ENCODE measurements around the gene FOXP1.

Gene FOXP1

DNA sequence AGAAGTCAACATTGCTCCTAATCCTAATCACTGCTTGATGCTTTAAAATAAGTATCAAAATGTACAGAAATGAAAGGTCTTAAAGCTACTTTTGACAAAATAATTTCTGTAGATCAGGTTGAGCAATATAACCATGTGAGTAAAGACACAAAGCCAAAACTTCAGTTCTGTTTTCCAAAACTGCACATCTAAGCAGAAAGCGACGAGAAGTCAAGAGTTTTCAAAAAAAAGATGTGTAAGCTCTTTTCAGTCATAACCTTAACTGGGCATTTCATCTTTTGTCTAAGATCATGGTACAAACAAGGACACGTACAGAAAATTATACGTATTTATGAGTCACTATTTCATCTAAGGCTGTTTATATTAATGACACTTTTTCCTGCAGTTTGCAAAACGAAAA is 608.8 kb downstream of the FOXP1 start:
- ChIA-PET POLR2A (no interaction called here), CTCF (interaction anchor here (1.6 kb wide), 1 partner anchor 10 kb away, joined by 4 read pairs; no protein-coding TSS in a partner anchor)
- no peak for TF ChIP-seq CTCF (IDR thresholded peaks at IDR 0.05; ENCODE audit: control extremely low read depth, extremely low read depth, low read depth, missing control alignments)
- no peak for DNase-seq (ENCODE audit: extremely low spot score)

- ChIA-PET POLR2A (no interaction called here), CTCF (interaction anchor here (1.4 kb wide), 1 partner anchor 11 kb away, joined by 3 read pairs; no protein-coding TSS in a partner anchor)
- DNase-seq (ENCODE audit: extremely low spot score): no peak
- no peak for TF ChIP-seq CTCF (IDR thresholded peaks at IDR 0.05; ENCODE audit: control extremely low read depth, extremely low read depth, low read depth, missing control alignments)
These were observed 610.0 kb downstream of the FOXP1 start for GRCh38 chr3:70973558-70973957.

DNA sequence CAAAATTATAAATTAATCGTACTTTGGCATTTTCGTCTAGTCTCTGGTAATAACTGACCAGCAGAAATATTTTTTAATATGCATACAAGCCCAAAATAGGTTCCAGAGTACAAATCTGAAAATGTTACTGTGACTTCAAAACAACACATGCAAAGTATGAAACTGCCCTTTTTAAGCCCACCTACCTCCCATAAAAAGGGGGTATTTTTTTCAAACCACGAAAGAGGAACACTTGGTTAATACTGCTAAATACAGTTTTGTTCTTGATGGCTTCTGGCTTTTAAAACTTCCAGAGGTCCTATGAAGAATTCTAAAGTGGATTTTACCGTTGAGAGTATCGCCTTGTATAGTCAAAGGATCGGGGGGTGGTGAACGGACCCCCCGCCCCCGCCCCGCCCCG is 610.7 kb downstream of the FOXP1 start:
- CTCF ChIA-PET: interaction anchor here (1.4 kb wide), 1 partner anchor 11 kb away, joined by 3 read pairs; no protein-coding TSS in a partner anchor
- no peak for TF ChIP-seq CTCF (IDR thresholded peaks at IDR 0.05; ENCODE audit: control extremely low read depth, extremely low read depth, low read depth, missing control alignments)
- POLR2A ChIA-PET: no interaction called here

GRCh38 chr3:70970952-70971351 is 612.6 kb downstream of the FOXP1 start:
- no peak for TF ChIP-seq CTCF (IDR thresholded peaks at IDR 0.05; ENCODE audit: control extremely low read depth, extremely low read depth, low read depth, missing control alignments)
- DNase-seq (ENCODE audit: extremely low spot score): no peak
- ChIA-PET CTCF (no interaction called here), POLR2A (no interaction called here)

More for the DNA sequence above, 610.7 kb downstream of the FOXP1 start:
- no peak for DNase-seq (ENCODE audit: extremely low spot score)

- ChIA-PET CTCF (no interaction called here), POLR2A (no interaction called here)
- TF ChIP-seq CTCF (IDR thresholded peaks at IDR 0.05; ENCODE audit: control extremely low read depth, extremely low read depth, low read depth, missing control alignments): no peak
- no peak for DNase-seq (ENCODE audit: extremely low spot score)
These were observed 613.4 kb downstream of the FOXP1 start for GRCh38 chr3:70970171-70970570.

DNA sequence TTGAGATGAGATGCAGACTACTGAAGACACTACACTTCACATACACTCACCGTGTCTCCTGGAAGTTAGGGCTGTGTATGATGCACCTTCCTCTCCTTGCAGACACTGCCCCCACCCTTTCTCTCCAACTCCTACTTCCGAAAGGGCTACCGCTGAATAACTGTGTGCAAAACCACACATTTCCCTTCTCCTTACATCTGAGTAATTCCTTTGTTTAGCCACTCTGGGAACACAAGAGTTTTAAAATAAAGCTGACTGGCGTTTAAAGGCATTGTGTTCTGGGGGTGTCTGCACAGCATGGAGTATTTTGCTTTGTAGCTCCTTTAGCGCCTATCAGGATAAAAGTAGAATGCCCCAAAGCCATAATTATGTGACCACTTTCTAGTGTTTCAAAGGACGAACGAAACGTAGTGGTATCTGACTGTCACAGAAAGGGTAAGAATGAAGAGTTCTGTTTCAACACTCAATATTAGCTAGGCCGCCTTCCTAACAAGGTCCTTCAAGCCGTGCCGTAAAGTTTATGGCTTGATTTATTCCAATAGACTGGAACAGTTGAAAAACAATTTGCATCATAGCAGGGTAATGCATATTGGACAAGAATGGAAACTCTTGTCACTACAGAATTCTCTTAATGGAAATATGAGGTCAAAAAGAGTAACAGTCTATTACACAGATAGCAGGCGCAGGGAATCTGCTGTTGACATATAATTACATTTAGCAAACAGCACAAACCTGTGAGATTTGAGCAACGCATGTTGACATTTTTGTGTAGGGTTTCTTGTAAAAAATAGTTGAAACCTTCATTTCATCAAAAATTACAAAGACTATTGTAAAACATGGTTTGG is 619.9 kb downstream of the FOXP1 start:
- POLR2A ChIA-PET: no interaction called here
- TF ChIP-seq CTCF (IDR thresholded peaks at IDR 0.05; ENCODE audit: control extremely low read depth, extremely low read depth, low read depth, missing control alignments): no peak
- no peak for DNase-seq (ENCODE audit: extremely low spot score)
- CTCF ChIA-PET: interaction anchor here (1.6 kb wide), 1 partner anchor 12 kb away, joined by 6 read pairs; no protein-coding TSS in a partner anchor

Data from GM10248 (cell line).